ENCODE measurements around the gene USP20.

DNA sequence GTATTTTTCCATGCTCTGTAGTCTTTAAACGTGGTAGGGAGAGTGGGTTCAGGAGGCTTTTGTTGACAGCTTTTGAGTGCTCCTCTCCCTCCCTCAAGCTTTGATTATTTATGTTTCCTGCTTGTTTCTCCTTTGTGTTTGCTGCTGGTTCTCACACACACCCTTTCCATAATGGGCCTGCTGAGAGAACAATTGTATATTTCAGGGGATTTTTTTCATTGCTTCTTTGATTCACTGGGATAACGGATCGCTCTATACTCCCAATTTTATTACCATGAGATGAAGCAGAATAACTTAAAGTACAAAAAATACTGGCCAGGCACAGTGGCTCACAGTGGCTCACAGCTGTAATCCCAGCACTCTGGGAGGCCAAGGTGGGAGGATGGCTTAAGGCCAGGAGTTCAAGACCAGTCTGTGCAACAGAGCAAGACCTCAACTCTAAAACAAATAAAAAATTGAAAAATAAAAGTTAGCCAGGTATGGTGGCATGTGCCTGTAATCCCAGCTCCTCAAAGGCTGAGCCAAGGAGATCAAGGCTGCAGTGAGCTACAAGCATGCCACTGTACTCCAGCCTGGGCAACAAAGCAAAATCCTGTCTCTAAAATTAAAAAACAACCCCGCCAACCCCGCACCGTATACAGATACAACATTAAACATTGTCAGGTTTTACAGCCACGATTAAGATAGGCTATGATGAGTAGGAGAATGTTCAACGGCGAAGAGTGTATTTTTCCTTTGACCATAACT lies 66.9 kb downstream of the USP20 start:
- TF ChIP-seq, protein P1, sequence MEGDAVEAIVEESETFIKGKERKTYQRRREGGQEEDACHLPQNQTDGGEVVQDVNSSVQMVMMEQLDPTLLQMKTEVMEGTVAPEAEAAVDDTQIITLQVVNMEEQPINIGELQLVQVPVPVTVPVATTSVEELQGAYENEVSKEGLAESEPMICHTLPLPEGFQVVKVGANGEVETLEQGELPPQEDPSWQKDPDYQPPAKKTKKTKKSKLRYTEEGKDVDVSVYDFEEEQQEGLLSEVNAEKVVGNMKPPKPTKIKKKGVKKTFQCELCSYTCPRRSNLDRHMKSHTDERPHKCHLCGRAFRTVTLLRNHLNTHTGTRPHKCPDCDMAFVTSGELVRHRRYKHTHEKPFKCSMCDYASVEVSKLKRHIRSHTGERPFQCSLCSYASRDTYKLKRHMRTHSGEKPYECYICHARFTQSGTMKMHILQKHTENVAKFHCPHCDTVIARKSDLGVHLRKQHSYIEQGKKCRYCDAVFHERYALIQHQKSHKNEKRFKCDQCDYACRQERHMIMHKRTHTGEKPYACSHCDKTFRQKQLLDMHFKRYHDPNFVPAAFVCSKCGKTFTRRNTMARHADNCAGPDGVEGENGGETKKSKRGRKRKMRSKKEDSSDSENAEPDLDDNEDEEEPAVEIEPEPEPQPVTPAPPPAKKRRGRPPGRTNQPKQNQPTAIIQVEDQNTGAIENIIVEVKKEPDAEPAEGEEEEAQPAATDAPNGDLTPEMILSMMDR (IDR thresholded peaks at IDR 0.05) = no peak
- TF ChIP-seq POLR2A (IDR thresholded peaks at IDR 0.05) = no peak

Measured in heart left ventricle (tissue), 13 donors.